Upper lobe of right lung (tissue), 1 donor: ENCODE results near the gene TTPAL. TPM values are rescaled to one million over a fixed set of nuclear protein-coding genes. Genes with fewer than 3 reads are reported as not detected.

Experiments used
- ATAC-seq: fragments of 200-7000 bp; cut with Tn5 transposase; one replicate; pipeline ENCODE4 v1.9.1; 2020; ENCODE audit warnings: mild to moderate bottlenecking, moderate library complexity
- DNase-seq: peaks from one replicate; pipeline ENCODE4 v3.0.0-alpha.2; 2020
- H3K27ac ChIP-seq: fragments of 200-600 bp; one replicate; pipeline ENCODE4 v1.8.0; 2022
- H3K27me3 ChIP-seq: fragments of 200-600 bp; one replicate; pipeline ENCODE4 v1.8.0; 2022; ENCODE audit warnings: mild to moderate bottlenecking
- H3K36me3 ChIP-seq: fragments of 200-600 bp; one replicate; pipeline ENCODE4 v1.8.0; 2022
- H3K4me1 ChIP-seq: fragments of 200-600 bp; one replicate; pipeline ENCODE4 v1.8.0; 2022
- H3K4me3 ChIP-seq: fragments of 200-600 bp; one replicate; pipeline ENCODE4 v1.8.0; 2022; ENCODE audit warnings: mild to moderate bottlenecking
- H3K9me3 ChIP-seq: fragments of 200-600 bp; one replicate; pipeline ENCODE4 v1.8.0; 2022
- CTCF ChIP-seq: fragments of 200-600 bp; IDR thresholded peaks from one replicate; pipeline ENCODE4 v1.8.0; 2022; ENCODE audit warnings: antibody characterized with exemption
- intact Hi-C: fragments of 100-400 bp; cut with DNase I; formaldehyde crosslinking; loops from one replicate; pipeline ENCODE4 v1.11.0; 2022
- total RNA-seq: library from RNA; stranded (reverse); fragmentation: NEBNext Ultra II Directional; extraction: Animal tissue kit (Norgen Biotek cat#: 25700); gene quantifications from one replicate; pipeline ENCODE4 v1.2.1, GENCODE V29; 2021
- donor health status: DM: no; HTN: yes; CAD: no; lungs with severe emphysema.

TTPAL gene
- total RNA-seq, 1 donor from 2014 or later = 8.0 TPM

- ATAC-seq = no peak
- no peak for TF ChIP-seq CTCF
- Histone ChIP-seq H3K4me1 (peaks cover 10% of the 10 kb centered on the region), H3K27me3 (no peaks in the 10 kb centered on the region), H3K4me3 (no peak overlapping the region), H3K9me3 (no peaks in the 10 kb centered on the region), H3K36me3 (peaks cover 14% of the 10 kb centered on the region), H3K27ac (peak overlapping the region; percentile 3)
- DNase-seq = no peak
- intact Hi-C loops = no loop called here
Observed at GRCh38 chr20:44477151-44477550, 1.5 kb downstream of the TTPAL start.

- Histone ChIP-seq H3K27me3 (no peaks in the 10 kb centered on the region), H3K27ac (no peak overlapping the region), H3K4me1 (peaks cover 10% of the 10 kb centered on the region), H3K4me3 (no peak overlapping the region), H3K36me3 (peaks cover 22% of the 10 kb centered on the region), H3K9me3 (no peaks in the 10 kb centered on the region)
- no peak for ATAC-seq
- TF ChIP-seq CTCF = no peak
- no peak for DNase-seq
- intact Hi-C loops = no loop called here
Observed at GRCh38 chr20:44478206-44478605, 2.5 kb downstream of the TTPAL start.

- Histone ChIP-seq H3K9me3 (no peaks in the 10 kb centered on the region), H3K27ac (no peak overlapping the region), H3K4me1 (peaks cover 10% of the 10 kb centered on the region), H3K4me3 (no peak overlapping the region), H3K36me3 (peaks cover 35% of the 10 kb centered on the region), H3K27me3 (no peaks in the 10 kb centered on the region)
- intact Hi-C loops = no loop called here
- TF ChIP-seq CTCF = no peak
- ATAC-seq (no peak), DNase-seq (no peak)
Observed at GRCh38 chr20:44479643-44480042, 4.0 kb downstream of the TTPAL start.

- peaks cover 38% of the 10 kb centered on the region for H3K36me3 ChIP-seq
- no peaks in the 10 kb centered on the region for H3K9me3 ChIP-seq
- H3K4me3 ChIP-seq = no peak overlapping the region
- no peak overlapping the region for H3K27ac ChIP-seq
- H3K4me1 ChIP-seq = peaks cover 10% of the 10 kb centered on the region
- H3K27me3 ChIP-seq = no peaks in the 10 kb centered on the region
- no peak for TF ChIP-seq CTCF
- no peak for ATAC-seq
- DNase-seq = no peak
- intact Hi-C loops = no loop called here
Observed at GRCh38 chr20:44480097-44480496, 4.4 kb downstream of the TTPAL start.

GRCh38 chr20:44481719-44482416 lies 6.2 kb downstream of the TTPAL start:
- Histone ChIP-seq H3K27ac (no peak overlapping the region), H3K4me1 (peaks cover under 1% of the 10 kb centered on the region), H3K4me3 (no peak overlapping the region), H3K27me3 (no peaks in the 10 kb centered on the region), H3K36me3 (peaks cover 45% of the 10 kb centered on the region), H3K9me3 (no peaks in the 10 kb centered on the region)
- TF ChIP-seq CTCF = no peak
- no peak for ATAC-seq
- intact Hi-C loops = no loop called here
- DNase-seq = no peak

GRCh38 chr20:44483112-44483511 lies 7.4 kb downstream of the TTPAL start:
- ATAC-seq = no peak
- no peaks in the 10 kb centered on the region for H3K9me3 ChIP-seq
- H3K36me3 ChIP-seq = peaks cover 56% of the 10 kb centered on the region
- H3K4me1 ChIP-seq = no peaks in the 10 kb centered on the region
- H3K27me3 ChIP-seq = no peaks in the 10 kb centered on the region
- intact Hi-C loops = no loop called here
- H3K4me3 ChIP-seq = no peak overlapping the region
- DNase-seq = no peak
- H3K27ac ChIP-seq = no peak overlapping the region
- TF ChIP-seq CTCF = no peak
